Measurements from ENCODE around the gene DNAJC9. TPM values are rescaled to one million over a fixed set of nuclear protein-coding genes. Genes with fewer than 3 reads are reported as not detected.

Gene DNAJC9
- total and polyA plus RNA-seq, 12 donors, result 10.6 to 39.9 (median 13.7) TPM

GRCh38 chr10:73229567-73229966 lies 17.5 kb downstream of the DNAJC9 start:
- intact Hi-C loops (cut with DNase I), result no loop called here
- Histone ChIP-seq H3K27me3 (no peaks in the 10 kb centered on the region), H3K4me3 (no peak overlapping the region), H3K4me1 (replicated peaks in 1 of 2) (no peaks in the 10 kb centered on the region), H3K27ac (no peak overlapping the region), H3K36me3 (replicated peaks in 1 of 2) (peaks cover 0 to 3% of the 10 kb centered on the region in 2 donors), H3K9me3 (replicated peaks in 1 of 3) (no peaks in the 10 kb centered on the region)
- DNase-seq, result no peak
- WGBS, 4 donors, result 71 to 81% (median 78%) methylated on average over 6 of the region's 6 CpGs
- no peak for TF ChIP-seq POLR2A (IDR thresholded peaks at IDR 0.05)
- TF ChIP-seq CTCF (IDR thresholded peaks at IDR 0.05), result no peak

GRCh38 chr10:73228247-73228646 lies 18.8 kb downstream of the DNAJC9 start:
- WGBS, 4 donors, result 63 to 74% (median 70%) methylated on average over 3 of the region's 3 CpGs

GRCh38 chr10:73226663-73227062 lies 20.4 kb downstream of the DNAJC9 start:
- no peaks in the 10 kb centered on the region for H3K36me3 ChIP-seq (replicated peaks in 1 of 2)
- H3K9me3 ChIP-seq (replicated peaks in 1 of 3), result no peaks in the 10 kb centered on the region
- no peak for DNase-seq
- no peak overlapping the region for H3K4me3 ChIP-seq
- no peaks in the 10 kb centered on the region for H3K4me1 ChIP-seq (replicated peaks in 1 of 2)
- no peaks in the 10 kb centered on the region for H3K27me3 ChIP-seq
- TF ChIP-seq CTCF (IDR thresholded peaks at IDR 0.05), result no peak
- TF ChIP-seq POLR2A (IDR thresholded peaks at IDR 0.05), result no peak
- intact Hi-C loops (cut with DNase I), result no loop called here
- no peak overlapping the region for H3K27ac ChIP-seq

More at GRCh38 chr10:73228247-73228646, 18.8 kb downstream of the DNAJC9 start:
- H3K27ac ChIP-seq, result peak overlapping the region in 1 of 5 donors; percentile 5
- TF ChIP-seq POLR2A (IDR thresholded peaks at IDR 0.05) (no peak), CTCF (IDR thresholded peaks at IDR 0.05) (no peak)
- no peak for DNase-seq
- no peaks in the 10 kb centered on the region for H3K27me3 ChIP-seq
- H3K4me1 ChIP-seq (replicated peaks in 1 of 2), result no peaks in the 10 kb centered on the region
- H3K4me3 ChIP-seq, result no peak overlapping the region
- no peaks in the 10 kb centered on the region for H3K36me3 ChIP-seq (replicated peaks in 1 of 2)
- no peaks in the 10 kb centered on the region for H3K9me3 ChIP-seq (replicated peaks in 1 of 3)
- intact Hi-C loops (cut with DNase I), result no loop called here

- no peaks in the 10 kb centered on the region for H3K4me1 ChIP-seq (replicated peaks in 1 of 2)
- no peak overlapping the region for H3K27ac ChIP-seq
- intact Hi-C loops (cut with DNase I), result no loop called here
- DNase-seq, result no peak
- no peak for TF ChIP-seq CTCF (IDR thresholded peaks at IDR 0.05)
- TF ChIP-seq POLR2A (IDR thresholded peaks at IDR 0.05), result no peak
- H3K27me3 ChIP-seq, result no peaks in the 10 kb centered on the region
- H3K36me3 ChIP-seq (replicated peaks in 1 of 2), result no peaks in the 10 kb centered on the region
- no peak overlapping the region for H3K4me3 ChIP-seq
- no peaks in the 10 kb centered on the region for H3K9me3 ChIP-seq (replicated peaks in 1 of 3)
These were observed 21.5 kb downstream of the DNAJC9 start for GRCh38 chr10:73225518-73225917.

All from adrenal gland (tissue), 12 donors.